K562 (cell line): ENCODE data around the gene APPL2. TPM values are rescaled to one million over a fixed set of nuclear protein-coding genes. Genes with fewer than 3 reads are reported as not detected.

Source experiments
- ATAC-seq: fragments of 200-7000 bp; cut with Tn5 transposase; 3 replicates; pipeline ENCODE4 v1.9.1; 2020; ENCODE audit warnings: moderate library complexity
- BruUV-seq: library from RNA; stranded (reverse); fragments of 400-500 nt; replicated peaks from 2 replicates; lab custom pipeline; 2021; lab: Mats Ljungman, UMichigan
- CTCF ChIA-PET: fragments of 300-600 bp; formaldehyde crosslinking; extraction: SDS; loops from one replicate; lab custom pipeline; 2021; ENCODE audit warnings: low intra/inter-chr PET ratio; lab: Yijun Ruan, JAX
- POLR2A ChIA-PET: fragments of 300-600, 350-650 bp; sonication (Branson Sonifier 250); formaldehyde crosslinking; extraction: SDS; loops from one replicate; lab custom pipeline; 2021; ENCODE audit warnings: antibody characterized with exemption, inconsistent platforms; lab: Yijun Ruan, JAX
- DNase-seq, 4 experiments: peaks; one replicate each; pipeline versions ENCODE4 v3.0.0 to v3.0.0-alpha.2; 2011 to 2018; ENCODE audit warnings: low spot score in 3 of 4, mixed read lengths in 3 of 4; ENCODE audit errors: extremely low read depth in 1 of 4
- FAIRE-seq: peaks from 2 replicates; lab custom pipeline; 2011; peaks lifted over from hg19 to GRCh38; lab: Jason Lieb, UNC
- H2AFZ ChIP-seq: 2 replicates; pipeline ENCODE4 v1.6.0; 2011; ENCODE audit warnings: low read depth, low read length, control low read depth, inconsistent platforms
- H3K27ac ChIP-seq: fragments of 200-600 bp; 3 replicates; pipeline ENCODE4 v1.8.0; 2011; ENCODE audit warnings: low read depth, mild to moderate bottlenecking, control low read depth, inconsistent platforms, low read length, moderate library complexity, mixed read lengths; ENCODE audit errors: extremely low read depth
- H3K27me3 ChIP-seq, 2 experiments: fragments of 300-600 bp in 1 of 2; 2 replicates in 1 of 2; 3 replicates in 1 of 2; pipeline versions ENCODE4 v1.6.0 to v1.8.0; 2011; ENCODE audit warnings: inconsistent platforms in 2 of 2, low read length in 2 of 2, mild to moderate bottlenecking in 1 of 2, mixed read lengths in 1 of 2, moderate library complexity in 1 of 2; ENCODE audit not compliant: control insufficient read depth in 2 of 2, insufficient read depth in 2 of 2
- H3K36me3 ChIP-seq: fragments of 300-600 bp; 3 replicates; pipeline ENCODE4 v1.8.0; 2011; ENCODE audit warnings: mild to moderate bottlenecking, low read length, inconsistent platforms; ENCODE audit not compliant: control insufficient read depth, insufficient read depth
- H3K4me1 ChIP-seq, 2 experiments: fragments of 200-600 bp in 1 of 2; replicated peaks in 1 of 2; 2 replicates in 1 of 2; 3 replicates in 1 of 2; pipeline versions ENCODE4 v1.5.1 to v1.8.0; 2011; ENCODE audit warnings: inconsistent platforms in 2 of 2, low read length in 2 of 2, mild to moderate bottlenecking in 1 of 2, mixed read lengths in 1 of 2, moderate library complexity in 1 of 2; ENCODE audit not compliant: control insufficient read depth in 2 of 2, insufficient read depth in 2 of 2
- H3K4me2 ChIP-seq: 2 replicates; pipeline ENCODE4 v1.6.1; 2011; ENCODE audit warnings: low read length, control low read depth, inconsistent platforms, mixed read lengths; ENCODE audit not compliant: insufficient read depth
- H3K4me3 ChIP-seq: fragments of 200-600 bp; sonication (generic), shearing (Covaris generic); 2 replicates; pipeline ENCODE4 v1.5.1; 2016; ENCODE audit warnings: control low read depth, inconsistent platforms
- H3K79me2 ChIP-seq: fragments of 200-600 bp; 3 replicates; pipeline ENCODE4 v1.8.0; 2011; ENCODE audit warnings: low read length, inconsistent platforms; ENCODE audit not compliant: control insufficient read depth, insufficient read depth
- H3K9ac ChIP-seq, 2 experiments: 2 replicates each; pipeline versions ENCODE4 v1.6.0 to v1.6.1; 2011; ENCODE audit warnings: low read depth in 2 of 2, low read length in 2 of 2, control low read depth in 1 of 2, inconsistent platforms in 1 of 2, mild to moderate bottlenecking in 1 of 2, mixed read lengths in 1 of 2; ENCODE audit not compliant: insufficient read depth in 1 of 2
- H3K9me1 ChIP-seq: one replicate; pipeline ENCODE4 v1.6.0; 2011; ENCODE audit warnings: inconsistent platforms, mild to moderate bottlenecking, low read length, moderate library complexity; ENCODE audit not compliant: control insufficient read depth, insufficient read depth
- H3K9me3 ChIP-seq: replicated peaks from 2 replicates; pipeline ENCODE4 v1.5.1; 2011; ENCODE audit warnings: low read depth, low read length, inconsistent platforms; ENCODE audit not compliant: control insufficient read depth, insufficient read depth
- H4K20me1 ChIP-seq: replicated peaks from 2 replicates; pipeline ENCODE4 v1.6.1; 2011; ENCODE audit warnings: low read length, inconsistent platforms, mixed read lengths; ENCODE audit not compliant: control insufficient read depth, insufficient read depth
- BCOR ChIP-seq: fragments of 450-650 bp; IDR thresholded peaks from 2 replicates; pipeline ENCODE4 v1.6.1; 2016
- CBX2 ChIP-seq: fragments of 200-600 bp; sonication (generic); IDR thresholded peaks from one replicate; pipeline ENCODE4 v1.6.1; 2012; ENCODE audit warnings: mild to moderate bottlenecking, low read length, inconsistent platforms; ENCODE audit not compliant: insufficient read depth, poor library complexity, severe bottlenecking
- CREB5 ChIP-seq: fragments of 250-450 bp; sonication (Bioruptor Pico); IDR thresholded peaks from 2 replicates; pipeline ENCODE4 v1.5.0; 2020; ENCODE audit warnings: mild to moderate bottlenecking
- CTBP1 ChIP-seq: fragments of 450-650 bp; IDR thresholded peaks from 2 replicates; pipeline ENCODE4 v1.6.1; 2016; ENCODE audit warnings: borderline replicate concordance
- GABPB2 ChIP-seq: fragments of 250-450 bp; sonication (Bioruptor Pico); conservative IDR thresholded peaks from 2 replicates; pipeline ENCODE4 v1.5.1; 2021; ENCODE audit warnings: mild to moderate bottlenecking
- HINFP ChIP-seq: fragments of 450-650 bp; conservative IDR thresholded peaks from 2 replicates; pipeline ENCODE4 v1.6.1; 2016; ENCODE audit warnings: missing genetic modification characterization, low read depth, mild to moderate bottlenecking, control low read depth, missing compliant biosample characterization
- HLTF ChIP-seq: fragments of 450-650 bp; IDR thresholded peaks from 2 replicates; pipeline ENCODE4 v1.6.1; 2016
- HMGXB4 ChIP-seq: sonication (generic); formaldehyde crosslinking; IDR thresholded peaks from 2 replicates; pipeline ENCODE4 v1.8.1; 2023; ENCODE audit warnings: mild to moderate bottlenecking, missing genetic modification reagents
- HNRNPH1 ChIP-seq: fragments of 200-400 bp; formaldehyde crosslinking; optimal IDR thresholded peaks from 2 replicates; pipeline ENCODE3; 2017; ENCODE audit warnings: low read depth, mild to moderate bottlenecking, low read length, moderate library complexity
- HNRNPL ChIP-seq: fragments of 200-400 bp; formaldehyde crosslinking; IDR thresholded peaks from 2 replicates; pipeline ENCODE4 v1.6.1; 2017; ENCODE audit warnings: low read depth, mild to moderate bottlenecking, low read length
- HOXB6 ChIP-seq: fragments of 250-450 bp; sonication (Bioruptor Pico); IDR thresholded peaks from 2 replicates; pipeline ENCODE4 v1.5.1; 2022; ENCODE audit warnings: mild to moderate bottlenecking, borderline replicate concordance
- MAFF ChIP-seq: IDR thresholded peaks from 2 replicates; pipeline ENCODE4 v1.6.1; 2012; ENCODE audit warnings: low read length, improper control_type of control experiment
- MIER1 ChIP-seq: fragments of 450-650 bp; IDR thresholded peaks from 2 replicates; pipeline ENCODE4 v1.6.1; 2016; ENCODE audit warnings: antibody characterized with exemption, mild to moderate bottlenecking, low read depth
- NFYB ChIP-seq: IDR thresholded peaks from 2 replicates; pipeline ENCODE4 v1.6.1; 2011; ENCODE audit warnings: mild to moderate bottlenecking, moderate library complexity; ENCODE audit not compliant: insufficient read length; ENCODE audit errors: extremely low read depth
- PML ChIP-seq: IDR thresholded peaks from 2 replicates; pipeline ENCODE4 v1.6.1; 2012; ENCODE audit warnings: low read length, inconsistent platforms
- ZNF197 ChIP-seq: fragments of 200-800 bp; sonication (Bioruptor generic); IDR thresholded peaks from 2 replicates; pipeline ENCODE4 v1.6.1; 2016; ENCODE audit warnings: low read depth, missing genetic modification characterization, missing compliant biosample characterization
- ZNF24 ChIP-seq: fragments of 450-650 bp; IDR thresholded peaks from 2 replicates; pipeline ENCODE4 v1.6.1; 2016
- ZNF316 ChIP-seq: fragments of 450-650 bp; IDR thresholded peaks from 2 replicates; pipeline ENCODE4 v1.6.1; 2016
- WGBS: fragments of 100-300 bp; shearing (Covaris generic); methylation state at CpG from one replicate; pipeline ENCODE4 v1.1.6; 2016; ENCODE audit warnings: low coverage, mixed read lengths; ENCODE audit not compliant: insufficient coverage; ENCODE audit errors: missing lambda C conversion rate; 5-methylcytosine and 5-hydroxymethylcytosine counted together
- in situ Hi-C: fragments of 300-500 bp; cut with MboI; formaldehyde crosslinking; loops from 4 replicates; pipeline ENCODE4 v1.15.0; 2018; ENCODE audit warnings: inconsistent platforms, mixed read lengths
- intact Hi-C: fragments of 100-400 bp; cut with micrococcal nuclease; formaldehyde crosslinking; loops from 2 replicates; pipeline ENCODE4 v1.14.2; 2022
- polyA plus RNA-seq, 8 experiments: library from polyadenylated mRNA; depleted of rRNA in 4 of 8; stranded (reverse) in 5 of 8; unstranded in 3 of 8; fragments of >200 nt; fragmentation: Nextera tagmentation in 2 of 8; fragmentation: Illumina TruSeq in 1 of 8; extraction: Ambion mirVana in 2 of 8; extraction: Trizol in 1 of 8; gene quantifications; 2 replicates each; pipeline versions ENCODE4 v1.2.1 to v1.2.3, GENCODE V29; 2011 to 2014; ENCODE audit warnings: inconsistent platforms in 1 of 8, missing spikeins in 1 of 8
- total RNA-seq, 7 experiments: library from RNA; depleted of rRNA in 6 of 7; stranded (reverse); fragments of >200 nt in 6 of 7; fragmentation: Illumina TruSeq in 2 of 7; extraction: Trizol in 2 of 7; gene quantifications; 2 replicates each; pipeline versions ENCODE4 v1.2.1 to v1.2.3, GENCODE V29; 2011 to 2021; ENCODE audit warnings: low replicate concordance in 1 of 7

APPL2 gene
- total and polyA plus RNA-seq, 9 of the 15 experiments (the other 6 are each of a cell fraction or from before 2014, with no cell fraction given), result 2.1 to 14.4 (median 8.2) TPM

GRCh38 chr12:105209091-105209490, 26.9 kb downstream of the APPL2 start:
- Histone ChIP-seq H3K4me1 (no peaks in the 10 kb centered on the region), H3K27ac (no peak overlapping the region), H2AFZ (no peak overlapping the region), H3K79me2 (no peaks in the 10 kb centered on the region), H3K4me2 (no peak overlapping the region), H3K27me3 (no peaks in the 10 kb centered on the region), H3K9me3 (no peaks in the 10 kb centered on the region), H3K9me1 (no peaks in the 10 kb centered on the region), H3K36me3 (peaks cover 5% of the 10 kb centered on the region; the same call in 2 of the 3 replicates), H3K4me3 (no peak overlapping the region), H4K20me1 (no peaks in the 10 kb centered on the region; the same call in 1 of the 2 replicates), H3K9ac (no peak overlapping the region)
- CTCF ChIA-PET, result no interaction called here
- TF ChIP-seq HNRNPL (no peak), PML (no peak), CTBP1 (no peak), ZNF316 (no peak), NFYB (no peak), CBX2 (no peak), HLTF (no peak), ZNF197 (CRISPR knock-in tag) (no peak), ZNF24 (no peak), HINFP (tag) (no peak), CREB5 (CRISPR knock-in tag) (no peak), HMGXB4 (CRISPR knock-in tag) (no peak), HNRNPH1 (no peak), MIER1 (no peak), BCOR (no peak), GABPB2 (no peak), HOXB6 (CRISPR knock-in tag) (no peak), MAFF (no peak)
- DNase-seq (no peak), FAIRE-seq (no peak), ATAC-seq (no peak)
- intact Hi-C loops, result no loop called here
- no TSS peak for BruUV-seq
- POLR2A ChIA-PET, result no interaction called here
- WGBS, result 39% methylated on average over 3 of the region's 3 CpGs
- in situ Hi-C loops, result no loop called here
